Lung (tissue), 12 donors: ENCODE data around the gene EXOSC10. TPM values are rescaled to one million over a fixed set of nuclear protein-coding genes. Genes with fewer than 3 reads are reported as not detected.
A peak's percentile ranks its signal among the peaks of the same experiment; 100 is the strongest.

Source experiments
- ATAC-seq: fragments of 200-7000 bp; cut with Tn5 transposase; one replicate; pipeline ENCODE4 v1.9.1; 2020; ENCODE audit warnings: moderate number of reproducible peaks; ENCODE audit not compliant: insufficient read depth, low FRiP score
- DNase-seq, 3 donors: peaks; one replicate each; pipeline ENCODE4 v3.0.0-alpha.2; 2013 to 2017
- H3K27ac ChIP-seq, 2 donors: one replicate each; pipeline ENCODE4 v1.5.1; 2013; ENCODE audit warnings: mild to moderate bottlenecking in 2 of 2, moderate library complexity in 2 of 2, control low read depth in 1 of 2, inconsistent platforms in 1 of 2, low read depth in 1 of 2, low read length in 1 of 2
- H3K27me3 ChIP-seq, 3 donors: one replicate each; pipeline ENCODE4 v1.5.1; 2013; ENCODE audit warnings: low read length in 2 of 3; ENCODE audit not compliant: control insufficient read depth in 3 of 3, insufficient read depth in 3 of 3
- H3K36me3 ChIP-seq, 4 donors: one replicate each; pipeline ENCODE4 v1.5.1; 2013; ENCODE audit warnings: low read length in 4 of 4, mild to moderate bottlenecking in 1 of 4, moderate library complexity in 1 of 4; ENCODE audit not compliant: control insufficient read depth in 4 of 4, insufficient read depth in 4 of 4
- H3K4me1 ChIP-seq, 5 donors: one replicate each; pipeline ENCODE4 v1.5.1; 2013; ENCODE audit warnings: low read length in 5 of 5, mild to moderate bottlenecking in 2 of 5, moderate library complexity in 1 of 5; ENCODE audit not compliant: control insufficient read depth in 5 of 5, insufficient read depth in 5 of 5
- H3K4me3 ChIP-seq: one replicate; pipeline ENCODE4 v1.5.1; 2013; ENCODE audit warnings: mild to moderate bottlenecking, control low read depth, moderate library complexity
- H3K9ac ChIP-seq, 2 donors: one replicate each; pipeline ENCODE4 v1.5.1; 2013; ENCODE audit warnings: low read length in 2 of 2, control low read depth in 1 of 2; ENCODE audit not compliant: insufficient read depth in 1 of 2
- H3K9me3 ChIP-seq, 4 donors: one replicate each; pipeline ENCODE4 v1.5.1; 2013; ENCODE audit warnings: low read length in 3 of 4, mild to moderate bottlenecking in 1 of 4, moderate library complexity in 1 of 4; ENCODE audit not compliant: control insufficient read depth in 4 of 4, insufficient read depth in 3 of 4
- CTCF ChIP-seq: IDR thresholded peaks from 2 replicates; pipeline ENCODE4 v1.5.1; 2012; ENCODE audit warnings: mild to moderate bottlenecking; ENCODE audit errors: control extremely low read depth, extremely low read depth
- WGBS, 2 donors: extraction: QIAGEN DNeasy Blood & Tissue Kit; methylation state at CpG; one replicate each; pipeline ENCODE4 v1.1.7; 2013; 5-methylcytosine and 5-hydroxymethylcytosine counted together
- polyA plus RNA-seq, 2 donors: library from polyadenylated mRNA; stranded (reverse); fragments of 200-250 nt; gene quantifications; one replicate each; pipeline ENCODE4 v1.2.1, GENCODE V29; 2013
- total RNA-seq, 2 donors: library from RNA; depleted of rRNA in 1 of 2; stranded (reverse); fragments of >200 nt in 1 of 2; gene quantifications; one replicate each; pipeline ENCODE4 v1.2.1, GENCODE V29; 2014 to 2021
- donor health status: control.
- donor health status: control.
- donor health status: Bipolar disorder and iron deficiency.
- donor health status: healthy.
- donor health status: DM: yes; HTN: yes; CAD: no.

Gene EXOSC10
- total and polyA plus RNA-seq, 4 donors: 29.0 to 75.1 (median 42.3) TPM

GRCh38 chr1:11061652-11062365, 37.9 kb downstream of the EXOSC10 start:
- Histone ChIP-seq H3K9me3 (peaks cover 0 to 4% (median under 1%) of the 10 kb centered on the region in 4 donors), H3K27me3 (no peaks in the 10 kb centered on the region), H3K9ac (no peak overlapping the region), H3K36me3 (peaks cover 13 to 21% (median 17%) of the 10 kb centered on the region in 4 donors), H3K4me3 (no peak overlapping the region), H3K4me1 (peaks cover 0 to 16% (median 6%) of the 10 kb centered on the region in 5 donors), H3K27ac (no peak overlapping the region)
- no peak for TF ChIP-seq CTCF
- DNase-seq: no peak
- no peak for ATAC-seq
- 81% methylated on average over 5 of the region's 5 CpGs for WGBS, 2 donors

GRCh38 chr1:11059968-11060830, 39.5 kb downstream of the EXOSC10 start, which contains the start of gene SRM:
TSS of gene SRM (minus strand) at chr1:11060018. CDS start at chr1:11059943, 75 bp downstream.
- Histone ChIP-seq H3K9me3 (peaks cover 0 to 4% (median under 1%) of the 10 kb centered on the region in 4 donors), H3K36me3 (peaks cover 4 to 28% (median 9%) of the 10 kb centered on the region in 4 donors), H3K4me3 (peak within 1 kb of the TSS; percentile 99), H3K4me1 (peaks cover 0 to 16% (median 6%) of the 10 kb centered on the region in 5 donors), H3K27me3 (no peaks in the 10 kb centered on the region), H3K27ac (peak within 1 kb of the TSS; percentile 88 to 92), H3K9ac (peak within 1 kb of the TSS; percentile 23 to 28)
- TF ChIP-seq CTCF: peak; percentile 63
- DNase-seq (peak; percentile 90 to 96 (median 91)), ATAC-seq (peak; percentile 99)
- WGBS, 2 donors: 0% methylated on average over 28 to 83 of the region's 83 CpGs

GRCh38 chr1:11059155-11059967, 40.3 kb downstream of the EXOSC10 start:
- 2 to 4% methylated on average over 43 to 72 of the region's 72 CpGs for WGBS, 2 donors
- Histone ChIP-seq H3K27me3 (no peaks in the 10 kb centered on the region), H3K9ac (no peak overlapping the region), H3K9me3 (no peaks in the 10 kb centered on the region), H3K4me1 (peaks cover 0 to 16% (median 6%) of the 10 kb centered on the region in 5 donors), H3K27ac (peak overlapping the region in 1 of 2 donors; percentile 59), H3K36me3 (peaks cover 0 to 31% (median 4%) of the 10 kb centered on the region in 4 donors), H3K4me3 (peak overlapping the region; percentile 99)
- ATAC-seq: no peak
- TF ChIP-seq CTCF: no peak
- no peak for DNase-seq
